H9 (cell line): ENCODE measurements around the gene DTX4. TPM values are rescaled to one million over a fixed set of nuclear protein-coding genes. Genes with fewer than 3 reads are reported as not detected.
A peak's percentile ranks its signal among the peaks of the same experiment; 100 is the strongest.

Source experiments
- DNase-seq: peaks from one replicate; pipeline ENCODE4 v3.0.0-alpha.2; 2017
- H2AFZ ChIP-seq: one replicate; pipeline ENCODE4 v1.6.1; 2013; ENCODE audit warnings: mild to moderate bottlenecking, low read length, control low read depth, moderate library complexity
- H2AK5ac ChIP-seq: 2 replicates; pipeline ENCODE4 v1.6.1; 2013; ENCODE audit warnings: low read length, control low read depth, mixed read lengths; ENCODE audit not compliant: insufficient read length
- H2BK120ac ChIP-seq: one replicate; pipeline ENCODE4 v1.6.1; 2013; ENCODE audit warnings: low read depth, mild to moderate bottlenecking, low read length, control low read depth, inconsistent platforms; ENCODE audit not compliant: poor library complexity, severe bottlenecking
- H2BK12ac ChIP-seq: 2 replicates; pipeline ENCODE4 v1.6.1; 2013; ENCODE audit warnings: low read length, control low read depth, mixed read lengths, low read depth; ENCODE audit not compliant: insufficient read length
- H2BK15ac ChIP-seq: 2 replicates; pipeline ENCODE4 v1.6.1; 2013; ENCODE audit warnings: low read depth, low read length, control low read depth
- H2BK20ac ChIP-seq: one replicate; pipeline ENCODE4 v1.6.1; 2013; ENCODE audit warnings: low read depth, mild to moderate bottlenecking, low read length, control low read depth, inconsistent platforms; ENCODE audit not compliant: poor library complexity, severe bottlenecking
- H2BK5ac ChIP-seq: 2 replicates; pipeline ENCODE4 v1.6.1; 2013; ENCODE audit warnings: low read length, control low read depth, mixed read lengths; ENCODE audit not compliant: insufficient read length
- H3K14ac ChIP-seq: 2 replicates; pipeline ENCODE4 v1.6.1; 2013; ENCODE audit warnings: low read length, control low read depth; ENCODE audit not compliant: insufficient read depth
- H3K18ac ChIP-seq: 2 replicates; pipeline ENCODE4 v1.6.1; 2013; ENCODE audit warnings: low read depth, mild to moderate bottlenecking, mixed read lengths, low read length, control low read depth; ENCODE audit not compliant: insufficient read length
- H3K23ac ChIP-seq: 2 replicates; pipeline ENCODE4 v1.6.1; 2013; ENCODE audit warnings: low read length, control low read depth, mixed read lengths, low read depth; ENCODE audit not compliant: insufficient read length
- H3K23me2 ChIP-seq: 2 replicates; pipeline ENCODE4 v1.6.1; 2013; ENCODE audit warnings: low read depth, mild to moderate bottlenecking, mixed read lengths, low read length, control low read depth; ENCODE audit not compliant: insufficient read length, poor library complexity, severe bottlenecking
- H3K27ac ChIP-seq: 2 replicates; pipeline ENCODE4 v1.5.1; 2013; ENCODE audit warnings: low read length, control low read depth, mixed read lengths, low read depth; ENCODE audit not compliant: insufficient read length
- H3K27me3 ChIP-seq: 2 replicates; pipeline ENCODE4 v1.6.1; 2013; ENCODE audit warnings: low read length, control low read depth, inconsistent platforms; ENCODE audit not compliant: insufficient read depth
- H3K4ac ChIP-seq: 2 replicates; pipeline ENCODE4 v1.6.1; 2013; ENCODE audit warnings: low read depth, mild to moderate bottlenecking, control low read depth, inconsistent platforms, low read length, moderate library complexity
- H3K4me1 ChIP-seq: 2 replicates; pipeline ENCODE4 v1.6.1; 2013; ENCODE audit warnings: low read length, control low read depth, inconsistent platforms; ENCODE audit not compliant: insufficient read depth
- H3K4me2 ChIP-seq: 2 replicates; pipeline ENCODE4 v1.6.1; 2013; ENCODE audit warnings: low read length, control low read depth, mixed read lengths; ENCODE audit not compliant: insufficient read length, insufficient read depth
- H3K56ac ChIP-seq: 2 replicates; pipeline ENCODE4 v1.6.1; 2013; ENCODE audit warnings: low read depth, mild to moderate bottlenecking, mixed read lengths, low read length, control low read depth; ENCODE audit not compliant: insufficient read length
- H3K79me1 ChIP-seq: 2 replicates; pipeline ENCODE4 v1.6.1; 2013; ENCODE audit warnings: low read depth, mild to moderate bottlenecking, moderate library complexity, low read length, control low read depth, inconsistent platforms; ENCODE audit not compliant: insufficient read depth, poor library complexity, severe bottlenecking
- H3K79me2 ChIP-seq: 2 replicates; pipeline ENCODE4 v1.6.1; 2013; ENCODE audit warnings: low read length, control low read depth, inconsistent platforms; ENCODE audit not compliant: insufficient read depth
- H3K9ac ChIP-seq: 2 replicates; pipeline ENCODE4 v1.6.1; 2013; ENCODE audit warnings: low read length, control low read depth, mixed read lengths; ENCODE audit not compliant: insufficient read length; ENCODE audit errors: extremely low read depth
- H3K9me3 ChIP-seq: one replicate; pipeline ENCODE4 v1.6.1; 2013; ENCODE audit warnings: low read depth, low read length, inconsistent platforms; ENCODE audit not compliant: control insufficient read depth
- H3T11ph ChIP-seq: one replicate; pipeline ENCODE4 v1.6.1; 2013; ENCODE audit warnings: mild to moderate bottlenecking, low read length, control low read depth, inconsistent platforms
- H4K20me1 ChIP-seq: one replicate; pipeline ENCODE4 v1.6.1; 2013; ENCODE audit not compliant: control insufficient read depth, insufficient read length, insufficient read depth
- H4K5ac ChIP-seq: 2 replicates; pipeline ENCODE4 v1.6.1; 2013; ENCODE audit warnings: low read depth, mild to moderate bottlenecking, mixed read lengths, low read length, control low read depth; ENCODE audit not compliant: insufficient read length
- H4K8ac ChIP-seq: replicated peaks from 2 replicates; pipeline ENCODE4 v1.6.1; 2013; ENCODE audit warnings: low read length, control low read depth, mixed read lengths, low read depth; ENCODE audit not compliant: insufficient read length
- H4K91ac ChIP-seq: 2 replicates; pipeline ENCODE4 v1.6.1; 2013; ENCODE audit warnings: low read depth, mild to moderate bottlenecking, moderate library complexity, mixed read lengths, low read length, control low read depth; ENCODE audit not compliant: insufficient read length
- H3K27ac Mint-ChIP-seq, 3 experiments: 2 replicates in 2 of 3; 3 replicates in 1 of 3; pipeline ENCODE4 v1.8.0; 2020 to 2021; ENCODE audit warnings: mixed read lengths in 3 of 3, mild to moderate bottlenecking in 1 of 3, moderate library complexity in 1 of 3
- H3K27me3 Mint-ChIP-seq: 2 replicates; pipeline ENCODE4 v1.8.0; 2021; ENCODE audit warnings: low read depth, mild to moderate bottlenecking, moderate library complexity, mixed read lengths
- H3K36me3 Mint-ChIP-seq, 3 experiments: 2 replicates in 2 of 3; 3 replicates in 1 of 3; pipeline ENCODE4 v1.8.0; 2020 to 2021; ENCODE audit warnings: low read depth in 3 of 3, mixed read lengths in 3 of 3; ENCODE audit not compliant: insufficient read depth in 1 of 3
- H3K4me1 Mint-ChIP-seq, 2 experiments: 2 replicates each; pipeline ENCODE4 v1.8.0; 2020; ENCODE audit warnings: mixed read lengths in 2 of 2
- H3K4me3 Mint-ChIP-seq, 2 experiments: 2 replicates in 1 of 2; 3 replicates in 1 of 2; pipeline ENCODE4 v1.8.0; 2020 to 2021; ENCODE audit warnings: mild to moderate bottlenecking in 2 of 2, mixed read lengths in 2 of 2, moderate library complexity in 1 of 2
- H3K9me3 Mint-ChIP-seq, 2 experiments: 2 replicates in 1 of 2; 3 replicates in 1 of 2; pipeline ENCODE4 v1.8.0; 2020; ENCODE audit warnings: mild to moderate bottlenecking in 2 of 2, mixed read lengths in 2 of 2, moderate library complexity in 1 of 2
- CTCF ChIP-seq: fragments of 200-600 bp; sonication (generic); conservative IDR thresholded peaks from 3 replicates; pipeline ENCODE4 v1.8.0; 2021; ENCODE audit warnings: antibody characterized with exemption, mild to moderate bottlenecking
- WGBS: extraction: QIAGEN DNeasy Blood & Tissue Kit; methylation state at CpG from one replicate; pipeline ENCODE4 v1.1.7; 2013; ENCODE audit warnings: missing lambda C conversion rate, low lambda C conversion rate, mixed read lengths; ENCODE audit not compliant: insufficient read length; ENCODE audit errors: extremely low coverage; 5-methylcytosine and 5-hydroxymethylcytosine counted together
- total RNA-seq: library from RNA; stranded (reverse); gene quantifications from 2 replicates; pipeline ENCODE4 v1.2.1, GENCODE V29; 2021

The DTX4 gene
- total RNA-seq, 1 experiment from 2014 or later: 13.0 TPM

- H3K4me1 ChIP-seq: no peaks in the 10 kb centered on the region; the same call in 1 of the 2 replicates
- no peaks in the 10 kb centered on the region for H3K79me2 ChIP-seq
- no peak overlapping the region for H3T11ph ChIP-seq
- H3K9ac ChIP-seq: no peak overlapping the region
- Mint-ChIP-seq H3K9me3 (peaks cover 5 to 12% of the 10 kb centered on the region in 2 experiments; a peak in 3 of 5 replicates), H3K27me3 (peaks cover 31% of the 10 kb centered on the region), H3K36me3 (peaks cover 2 to 12% (median 3%) of the 10 kb centered on the region in 3 experiments; a peak in 5 of 7 replicates), H3K4me3 (peak overlapping the region in 1 of 2 experiments; percentile 92; a peak in 2 of 5 replicates), H3K4me1 (peaks cover 28 to 41% of the 10 kb centered on the region in 2 experiments), H3K27ac (no peak overlapping the region)
- no peak overlapping the region for H3K18ac ChIP-seq
- no peaks in the 10 kb centered on the region for H4K20me1 ChIP-seq
- no peak overlapping the region for H3K56ac ChIP-seq
- H2BK120ac ChIP-seq: no peak overlapping the region
- H2BK12ac ChIP-seq: no peak overlapping the region
- no peaks in the 10 kb centered on the region for H3K79me1 ChIP-seq
- H2BK20ac ChIP-seq: no peak overlapping the region
- H4K8ac ChIP-seq: no peak overlapping the region
- no peak overlapping the region for H3K27ac ChIP-seq
- WGBS: no CpG with 5 or more reads among the region's 4 CpGs
- no peak for TF ChIP-seq CTCF
- no peaks in the 10 kb centered on the region for H3K9me3 ChIP-seq
- H3K4ac ChIP-seq: no peak overlapping the region
- H4K5ac ChIP-seq: no peak overlapping the region
- no peak overlapping the region for H2AK5ac ChIP-seq
- no peak overlapping the region for H2AFZ ChIP-seq
- no peak for DNase-seq
- no peak overlapping the region for H2BK5ac ChIP-seq
- no peak overlapping the region for H3K14ac ChIP-seq
- no peak overlapping the region for H4K91ac ChIP-seq
- peaks cover 6% of the 10 kb centered on the region for H3K23me2 ChIP-seq
- H3K23ac ChIP-seq: no peak overlapping the region
- H3K4me2 ChIP-seq: no peak overlapping the region
- no peak overlapping the region for H2BK15ac ChIP-seq
- H3K27me3 ChIP-seq: no peaks in the 10 kb centered on the region
Observed at GRCh38 chr11:59141191-59141590, 30.7 kb upstream of the DTX4 start.
